Fibroblast of lung (primary cell): ENCODE measurements around the gene ST3GAL4. TPM values are rescaled to one million over a fixed set of nuclear protein-coding genes. Genes with fewer than 3 reads are reported as not detected.

Experiments used
- DNase-seq, 2 donors: peaks; one replicate each; pipeline versions ENCODE4 v3.0.0 to v3.0.0-alpha.2; 2010; ENCODE audit warnings: low read depth in 2 of 2
- H2AFZ ChIP-seq: 2 replicates; pipeline ENCODE4 v1.5.1; 2012; ENCODE audit warnings: low read length, control low read depth, inconsistent platforms
- H3K27ac ChIP-seq: 2 replicates; pipeline ENCODE4 v1.5.1; 2011; ENCODE audit warnings: low read length, control low read depth; ENCODE audit not compliant: insufficient read depth
- H3K27me3 ChIP-seq: 2 replicates; pipeline ENCODE4 v1.5.1; 2011; ENCODE audit warnings: mild to moderate bottlenecking, low read length; ENCODE audit not compliant: control insufficient read depth, insufficient read depth
- H3K36me3 ChIP-seq: 2 replicates; pipeline ENCODE4 v1.5.1; 2011; ENCODE audit warnings: low read length; ENCODE audit not compliant: control insufficient read depth, insufficient read depth
- H3K4me1 ChIP-seq: 2 replicates; pipeline ENCODE4 v1.5.1; 2011; ENCODE audit warnings: low read length; ENCODE audit not compliant: control insufficient read depth, insufficient read depth; ENCODE audit errors: extremely low read depth
- H3K4me2 ChIP-seq: 2 replicates; pipeline ENCODE4 v1.5.1; 2011; ENCODE audit warnings: low read length, control low read depth; ENCODE audit not compliant: insufficient read depth; ENCODE audit errors: extremely low read depth
- H3K4me3 ChIP-seq, 4 experiments: fragments of 200-600 bp in 1 of 4; sonication (generic) in 1 of 4; replicated peaks in 1 of 4; 2 replicates each; pipeline ENCODE4 v1.5.1; 2011 to 2016; ENCODE audit warnings: low read length in 4 of 4, low read depth in 3 of 4, mild to moderate bottlenecking in 3 of 4, control low read depth in 2 of 4, inconsistent platforms in 1 of 4, mixed read lengths in 1 of 4; ENCODE audit not compliant: insufficient read depth in 1 of 4; ENCODE audit errors: control extremely low read depth in 1 of 4
- H3K79me2 ChIP-seq: 2 replicates; pipeline ENCODE4 v1.5.1; 2012; ENCODE audit warnings: mild to moderate bottlenecking, low read length, inconsistent platforms; ENCODE audit not compliant: control insufficient read depth, insufficient read depth
- H3K9ac ChIP-seq: 2 replicates; pipeline ENCODE4 v1.5.1; 2011; ENCODE audit warnings: mild to moderate bottlenecking, low read length, control low read depth; ENCODE audit not compliant: insufficient read depth
- H3K9me3 ChIP-seq: 2 replicates; pipeline ENCODE4 v1.5.1; 2012; ENCODE audit warnings: low read depth, low read length; ENCODE audit not compliant: control insufficient read depth, insufficient read depth
- H4K20me1 ChIP-seq: 2 replicates; pipeline ENCODE4 v1.5.1; 2011; ENCODE audit warnings: low read length; ENCODE audit not compliant: control insufficient read depth, insufficient read depth; ENCODE audit errors: extremely low read depth
- CTCF ChIP-seq, 2 donors: IDR thresholded peaks in 1 of 2; conservative IDR thresholded peaks in 1 of 2; 1 replicate in 1 of 2; 2 replicates in 1 of 2; pipeline ENCODE4 v1.5.1; 2011 to 2012; ENCODE audit warnings: low read length in 2 of 2, control low read depth in 1 of 2, inconsistent platforms in 1 of 2, low read depth in 1 of 2, mild to moderate bottlenecking in 1 of 2
- EZH2 ChIP-seq: IDR thresholded peaks from 2 replicates; pipeline ENCODE4 v1.5.1; 2012; ENCODE audit warnings: low read length, control low read depth, mild to moderate bottlenecking; ENCODE audit errors: missing control alignments
- polyA plus RNA-seq, 2 donors: library from polyadenylated mRNA; depleted of rRNA in 1 of 2; stranded (reverse) in 1 of 2; unstranded in 1 of 2; fragments of >200 nt; gene quantifications; 2 replicates each; pipeline ENCODE4 v1.2.1, GENCODE V29; 2011 to 2012; ENCODE audit warnings: missing spikeins in 1 of 2
- total RNA-seq: library from RNA; depleted of rRNA; stranded (reverse); fragments of >200 nt; gene quantifications from 2 replicates; pipeline ENCODE4 v1.2.1, GENCODE V29; 2014

ST3GAL4 gene
- total and polyA plus RNA-seq, 2 donors (not counting 1 experiment from before 2014, with no cell fraction given): 16.7 to 36.8 TPM

- Histone ChIP-seq H3K4me3 (no peak overlapping the region), H3K27ac (no peak overlapping the region), H3K79me2 (no peaks in the 10 kb centered on the region), H3K9ac (no peak overlapping the region), H3K36me3 (no peaks in the 10 kb centered on the region), H3K4me1 (no peaks in the 10 kb centered on the region), H4K20me1 (no peaks in the 10 kb centered on the region), H3K9me3 (no peaks in the 10 kb centered on the region), H2AFZ (no peak overlapping the region), H3K27me3 (no peaks in the 10 kb centered on the region), H3K4me2 (peak overlapping the region; percentile 0)
- no peak for TF ChIP-seq EZH2
- TF ChIP-seq CTCF (conservative IDR thresholded peaks at IDR 0.05 in 1 of 2, IDR thresholded peaks at IDR 0.05 in 1 of 2; ENCODE audit: low read depth in 1 of 2, low read length in 2 of 2): no peak
- no peak for DNase-seq
These were observed 41.5 kb downstream of the ST3GAL4 start for GRCh38 chr11:126396965-126397364.

- H3K27ac ChIP-seq: no peak overlapping the region
- H3K79me2 ChIP-seq: no peaks in the 10 kb centered on the region
- DNase-seq: no peak
- H3K4me2 ChIP-seq: no peak overlapping the region
- H3K9me3 ChIP-seq: no peaks in the 10 kb centered on the region
- H3K4me1 ChIP-seq: no peaks in the 10 kb centered on the region
- TF ChIP-seq EZH2 (no peak), CTCF (conservative IDR thresholded peaks at IDR 0.05 in 1 of 2, IDR thresholded peaks at IDR 0.05 in 1 of 2; ENCODE audit: low read depth in 1 of 2, low read length in 2 of 2) (no peak)
- no peaks in the 10 kb centered on the region for H3K36me3 ChIP-seq
- no peak overlapping the region for H3K4me3 ChIP-seq
- no peaks in the 10 kb centered on the region for H3K27me3 ChIP-seq
- no peak overlapping the region for H2AFZ ChIP-seq
- H4K20me1 ChIP-seq: no peaks in the 10 kb centered on the region
- no peak overlapping the region for H3K9ac ChIP-seq
These were observed 42.8 kb downstream of the ST3GAL4 start for GRCh38 chr11:126398296-126398695.

GRCh38 chr11:126398721-126399120, 43.2 kb downstream of the ST3GAL4 start:
- Histone ChIP-seq H3K4me2 (no peak overlapping the region), H3K79me2 (no peaks in the 10 kb centered on the region), H4K20me1 (no peaks in the 10 kb centered on the region)

More at GRCh38 chr11:126398721-126399120, 43.2 kb downstream of the ST3GAL4 start:
- DNase-seq: no peak
- no peaks in the 10 kb centered on the region for H3K9me3 ChIP-seq
- H3K4me1 ChIP-seq: peaks cover 1% of the 10 kb centered on the region
- no peak overlapping the region for H3K27ac ChIP-seq
- no peak overlapping the region for H3K9ac ChIP-seq
- no peaks in the 10 kb centered on the region for H3K27me3 ChIP-seq
- H2AFZ ChIP-seq: no peak overlapping the region
- no peak overlapping the region for H3K4me3 ChIP-seq
- TF ChIP-seq CTCF (conservative IDR thresholded peaks at IDR 0.05 in 1 of 2, IDR thresholded peaks at IDR 0.05 in 1 of 2; ENCODE audit: low read depth in 1 of 2, low read length in 2 of 2): no peak
- no peaks in the 10 kb centered on the region for H3K36me3 ChIP-seq
